ENCODE results near the gene MTF1. TPM values are rescaled to one million over a fixed set of nuclear protein-coding genes. Genes with fewer than 3 reads are reported as not detected.
"Not testable (repeated sequence)": the region's sequence is repeated elsewhere in the genome, so short reads cannot be mapped to it uniquely, and the experiment has no call there.

Gene MTF1
- total RNA-seq, 4 donors from 2014 or later = 4.0 to 7.4 (median 6.7) TPM

GRCh38 chr1:37782491-37782890 lies 76.9 kb downstream of the MTF1 start:
- H3K4me1 ChIP-seq = no peaks in the 10 kb centered on the region
- H3K27me3 ChIP-seq = peaks cover 0 to 66% (median 0%) of the 10 kb centered on the region in 4 donors
- no peaks in the 10 kb centered on the region for H3K9me3 ChIP-seq
- H3K27ac ChIP-seq (replicated peaks in 1 of 4) = no peak overlapping the region
- H3K4me3 ChIP-seq = no peak overlapping the region
- intact Hi-C loops (cut with DNase I) = no loop called here
- no peaks in the 10 kb centered on the region for H3K36me3 ChIP-seq
- 74% methylated on average over 17 of the region's 17 CpGs for WGBS
- no peak for TF ChIP-seq EP300 (IDR thresholded peaks at IDR 0.05)
- TF ChIP-seq POLR2A (IDR thresholded peaks at IDR 0.05; ENCODE audit: low read depth) = no peak
- no peak for TF ChIP-seq POLR2AphosphoS5 (IDR thresholded peaks at IDR 0.05)
- no peak for TF ChIP-seq CTCF (IDR thresholded peaks at IDR 0.05)
- DNase-seq (ENCODE audit: extremely low spot score) = no peak

- no peak for DNase-seq (ENCODE audit: extremely low spot score)
- Histone ChIP-seq H3K27me3 (peaks cover 0 to 64% (median 0%) of the 10 kb centered on the region in 4 donors), H3K4me1 (no peaks in the 10 kb centered on the region), H3K4me3 (no peak overlapping the region), H3K9me3 (peaks cover 0 to 1% (median 0%) of the 10 kb centered on the region in 4 donors), H3K36me3 (no peaks in the 10 kb centered on the region), H3K27ac (replicated peaks in 1 of 4) (no peak overlapping the region)
- intact Hi-C loops (cut with DNase I) = no loop called here
- TF ChIP-seq POLR2AphosphoS5 (IDR thresholded peaks at IDR 0.05) = no peak
- whole genome bisulfite sequencing = 93% methylated on average over 2 of the region's 3 CpGs
These were observed 80.7 kb downstream of the MTF1 start for GRCh38 chr1:37778654-37779053.

- H3K4me3 ChIP-seq = no peak overlapping the region
- peaks cover 0 to 63% (median 0%) of the 10 kb centered on the region in 4 donors for H3K27me3 ChIP-seq
- DNase-seq (ENCODE audit: extremely low spot score) = no peak
- H3K36me3 ChIP-seq = no peaks in the 10 kb centered on the region
- no peaks in the 10 kb centered on the region for H3K4me1 ChIP-seq
- 79% methylated on average over 3 of the region's 4 CpGs for WGBS
- H3K9me3 ChIP-seq = peaks cover 0 to 5% (median 0%) of the 10 kb centered on the region in 4 donors
- TF ChIP-seq CTCF (IDR thresholded peaks at IDR 0.05) (no peak), POLR2AphosphoS5 (IDR thresholded peaks at IDR 0.05) (no peak), POLR2A (IDR thresholded peaks at IDR 0.05; ENCODE audit: low read depth) (no peak), EP300 (IDR thresholded peaks at IDR 0.05) (no peak)
- H3K27ac ChIP-seq (replicated peaks in 1 of 4) = no peak overlapping the region
- intact Hi-C loops (cut with DNase I) = no loop called here
These were observed 82.4 kb downstream of the MTF1 start for GRCh38 chr1:37776946-37777516.

GRCh38 chr1:37771440-37771839 lies 88.0 kb downstream of the MTF1 start:
- H3K4me3 ChIP-seq; H3K4me1 ChIP-seq; H3K36me3 ChIP-seq; H3K27ac ChIP-seq (replicated peaks in 1 of 4); intact Hi-C loops (cut with DNase I); DNase-seq (ENCODE audit: extremely low spot score); H3K9me3 ChIP-seq: not testable (repeated sequence)
- H3K27me3 ChIP-seq = peaks cover 0 to 72% (median 4%) of the 10 kb centered on the region in 4 donors

- WGBS = 3% methylated on average over 2 of the region's 2 CpGs
- H3K4me3 ChIP-seq = no peak overlapping the region
- peaks cover 0 to 12% (median 5%) of the 10 kb centered on the region in 4 donors for H3K4me1 ChIP-seq
- H3K9me3 ChIP-seq = no peaks in the 10 kb centered on the region
- intact Hi-C loops (cut with DNase I) = no loop called here
- no peak for DNase-seq (ENCODE audit: extremely low spot score)
- no peaks in the 10 kb centered on the region for H3K36me3 ChIP-seq
- H3K27me3 ChIP-seq = peaks cover 0 to 83% (median 30%) of the 10 kb centered on the region in 4 donors
- no peak overlapping the region for H3K27ac ChIP-seq (replicated peaks in 1 of 4)
- TF ChIP-seq POLR2A (IDR thresholded peaks at IDR 0.05; ENCODE audit: low read depth) = no peak
- TF ChIP-seq POLR2AphosphoS5 (IDR thresholded peaks at IDR 0.05) = no peak
- TF ChIP-seq EP300 (IDR thresholded peaks at IDR 0.05) = no peak
- TF ChIP-seq CTCF (IDR thresholded peaks at IDR 0.05) = no peak
These were observed 91.9 kb downstream of the MTF1 start for GRCh38 chr1:37767488-37767887.

Measured in esophagus muscularis mucosa (tissue), 4 donors.